GM23338 (cell line): Measurements from ENCODE around the gene SYCP2. TPM values are rescaled to one million over a fixed set of nuclear protein-coding genes. Genes with fewer than 3 reads are reported as not detected.

Experiments
- ATAC-seq: fragments of 200-7000 bp; cut with Tn5 transposase; 3 replicates; pipeline ENCODE4 v1.9.1; 2020
- DNase-seq: peaks from one replicate; pipeline ENCODE4 v3.0.0-alpha.2; 2015; ENCODE audit warnings: low spot score
- H2AFZ ChIP-seq: fragments of 200-600 bp; sonication (generic); 2 replicates; pipeline ENCODE4 v1.8.0; 2016; ENCODE audit warnings: antibody characterized with exemption, mild to moderate bottlenecking, moderate library complexity
- H3F3A ChIP-seq: fragments of 200-600 bp; sonication (generic); replicated peaks from 2 replicates; pipeline ENCODE4 v1.8.0; 2017; ENCODE audit warnings: antibody characterized with exemption, mixed run types, low read depth
- H3K27ac ChIP-seq: fragments of 200-600 bp; sonication (generic); 2 replicates; pipeline ENCODE4 v1.6.1; 2016; ENCODE audit warnings: low read depth
- H3K27me3 ChIP-seq: fragments of 200-600 bp; sonication (generic); 2 replicates; pipeline ENCODE4 v1.8.0; 2016; ENCODE audit warnings: mild to moderate bottlenecking, mixed run types, moderate library complexity; ENCODE audit not compliant: insufficient read depth
- H3K36me3 ChIP-seq: fragments of 200-600 bp; sonication (generic); 2 replicates; pipeline ENCODE4 v1.8.0; 2016; ENCODE audit warnings: mild to moderate bottlenecking; ENCODE audit not compliant: insufficient read depth
- H3K4me1 ChIP-seq: fragments of 200-600 bp; sonication (generic); 2 replicates; pipeline ENCODE4 v1.8.0; 2016; ENCODE audit warnings: mild to moderate bottlenecking, moderate library complexity; ENCODE audit not compliant: insufficient read depth
- H3K4me2 ChIP-seq: fragments of 200-600 bp; sonication (generic); 2 replicates; pipeline ENCODE4 v1.7.1; 2017; ENCODE audit warnings: mixed run types
- H3K4me3 ChIP-seq: fragments of 200-600 bp; sonication (generic); 2 replicates; pipeline ENCODE4 v1.6.1; 2016; ENCODE audit warnings: mixed run types
- H3K79me2 ChIP-seq: fragments of 200-600 bp; sonication (generic); replicated peaks from 2 replicates; pipeline ENCODE4 v1.8.0; 2017; ENCODE audit warnings: mild to moderate bottlenecking; ENCODE audit not compliant: insufficient read depth
- H3K9me2 ChIP-seq: fragments of 200-600 bp; sonication (generic); 2 replicates; pipeline ENCODE4 v1.8.0; 2017; ENCODE audit not compliant: insufficient read depth
- H4K20me1 ChIP-seq: fragments of 200-600 bp; sonication (generic); replicated peaks from 2 replicates; pipeline ENCODE4 v1.8.0; 2017; ENCODE audit warnings: mild to moderate bottlenecking; ENCODE audit not compliant: insufficient read depth
- H3K27ac Mint-ChIP-seq: 2 replicates; pipeline ENCODE4 v1.8.0; 2020; ENCODE audit warnings: inconsistent platforms, mild to moderate bottlenecking, moderate library complexity, mixed read lengths
- H3K27me3 Mint-ChIP-seq: 3 replicates; pipeline ENCODE4 v1.8.0; 2022; ENCODE audit warnings: low read depth, mild to moderate bottlenecking, moderate library complexity, mixed read lengths, inconsistent platforms; ENCODE audit not compliant: insufficient read depth, poor library complexity
- H3K36me3 Mint-ChIP-seq: 3 replicates; pipeline ENCODE4 v1.8.0; 2021; ENCODE audit warnings: low read depth, mild to moderate bottlenecking, inconsistent platforms, moderate library complexity, mixed read lengths
- H3K4me1 Mint-ChIP-seq: 3 replicates; pipeline ENCODE4 v1.8.0; 2020; ENCODE audit warnings: mild to moderate bottlenecking, inconsistent platforms, mixed read lengths
- H3K4me3 Mint-ChIP-seq: 3 replicates; pipeline ENCODE4 v1.8.0; 2021; ENCODE audit warnings: moderate library complexity, mild to moderate bottlenecking, inconsistent platforms, mixed read lengths
- H3K9me3 Mint-ChIP-seq: 3 replicates; pipeline ENCODE4 v1.8.0; 2020; ENCODE audit warnings: moderate library complexity, mild to moderate bottlenecking, inconsistent platforms, mixed read lengths
- CREB1 ChIP-seq: fragments of 250-450 bp; sonication (Bioruptor Pico); IDR thresholded peaks from 2 replicates; pipeline ENCODE4 v1.5.0; 2020; ENCODE audit warnings: low read depth, mild to moderate bottlenecking, moderate library complexity
- CTCF ChIP-seq, 2 experiments: fragments of 200-600 bp in 1 of 2; sonication (generic) in 1 of 2; conservative IDR thresholded peaks; 2 replicates each; pipeline versions ENCODE4 v1.5.1 to v1.6.1; 2016 to 2017; ENCODE audit warnings: antibody characterized with exemption in 2 of 2, low read depth in 2 of 2, mild to moderate bottlenecking in 2 of 2, moderate library complexity in 1 of 2
- ETS1 ChIP-seq: IDR thresholded peaks from 2 replicates; pipeline ENCODE4 v1.6.1; 2016; ENCODE audit warnings: antibody characterized with exemption
- EZH2 ChIP-seq: fragments of 200-600 bp; sonication (generic); IDR thresholded peaks from one replicate; pipeline ENCODE4 v1.8.0; 2017; ENCODE audit warnings: antibody characterized with exemption, mild to moderate bottlenecking, low read depth; ENCODE audit not compliant: unreplicated experiment
- EZH2phosphoT487 ChIP-seq: fragments of 200-600 bp; sonication (generic); IDR thresholded peaks from one replicate; pipeline ENCODE4 v1.8.1; 2018; ENCODE audit warnings: antibody characterized with exemption; ENCODE audit not compliant: unreplicated experiment
- JUNB ChIP-seq: IDR thresholded peaks from one replicate; pipeline ENCODE4 v1.6.1; 2016; ENCODE audit warnings: antibody characterized with exemption; ENCODE audit not compliant: unreplicated experiment
- NANOG ChIP-seq: IDR thresholded peaks from 2 replicates; pipeline ENCODE4 v1.6.1; 2016; ENCODE audit warnings: antibody characterized with exemption, borderline replicate concordance
- POLR2AphosphoS5 ChIP-seq: IDR thresholded peaks from 2 replicates; pipeline ENCODE4 v1.6.1; 2016; ENCODE audit warnings: antibody characterized with exemption, low read depth
- REST ChIP-seq: IDR thresholded peaks from one replicate; pipeline ENCODE4 v1.6.1; 2018; ENCODE audit warnings: antibody characterized with exemption; ENCODE audit not compliant: unreplicated experiment
- STAT1 ChIP-seq: IDR thresholded peaks from one replicate; pipeline ENCODE4 v1.6.1; 2016; ENCODE audit warnings: antibody characterized with exemption; ENCODE audit not compliant: unreplicated experiment
- ZNF114 ChIP-seq: fragments of 250-450 bp; sonication (Bioruptor Pico); IDR thresholded peaks from 2 replicates; pipeline ENCODE4 v1.5.0; 2020; ENCODE audit warnings: mild to moderate bottlenecking, moderate library complexity
- ZNF331 ChIP-seq: fragments of 250-450 bp; sonication (Bioruptor Pico); IDR thresholded peaks from 2 replicates; pipeline ENCODE4 v1.5.0; 2020; ENCODE audit warnings: low read depth, mild to moderate bottlenecking, moderate library complexity
- ZNF462 ChIP-seq: fragments of 250-450 bp; sonication (Bioruptor Pico); IDR thresholded peaks from 2 replicates; pipeline ENCODE4 v1.5.0; 2020; ENCODE audit warnings: mild to moderate bottlenecking, moderate library complexity
- polyA plus RNA-seq: library from polyadenylated mRNA; unstranded; fragments of >200 nt; fragmentation: Nextera tagmentation; extraction: Ambion mirVana; gene quantifications from 2 replicates; pipeline ENCODE4 v1.2.1, GENCODE V29; 2016
- total RNA-seq: library from RNA; depleted of rRNA; stranded (reverse); fragments of >200 nt; shearing (Covaris generic); gene quantifications from 2 replicates; pipeline ENCODE4 v1.2.3, GENCODE V29; 2014

SYCP2 gene
- total and polyA plus RNA-seq, 2 experiments from 2014 or later: 0.50 to 2.1 TPM

- Histone ChIP-seq H3K36me3 (no peaks in the 10 kb centered on the region), H3K79me2 (no peaks in the 10 kb centered on the region), H4K20me1 (no peaks in the 10 kb centered on the region), H3K4me3 (no peak overlapping the region), H2AFZ (no peak overlapping the region), H3F3A (no peaks in the 10 kb centered on the region), H3K9me2 (no peaks in the 10 kb centered on the region), H3K4me1 (no peaks in the 10 kb centered on the region; the same call in 1 of the 2 replicates), H3K27me3 (no peaks in the 10 kb centered on the region), H3K27ac (no peak overlapping the region), H3K4me2 (no peak overlapping the region)
- no peak for TF ChIP-seq EZH2phosphoT487
- no peak for TF ChIP-seq ZNF462 (CRISPR knock-in tag)
- no peak for TF ChIP-seq NANOG
- TF ChIP-seq CTCF (conservative IDR thresholded peaks at IDR 0.05; ENCODE audit: low read depth in 2 of 2): no peak
- no peak for TF ChIP-seq ZNF331
- TF ChIP-seq ZNF114 (CRISPR knock-in tag): no peak
- TF ChIP-seq JUNB: no peak
- no peak for TF ChIP-seq POLR2AphosphoS5
- TF ChIP-seq ETS1: no peak
- TF ChIP-seq STAT1: no peak
- no peak for TF ChIP-seq REST
- no peak for TF ChIP-seq CREB1 (CRISPR knock-in tag)
- no peak for TF ChIP-seq EZH2
- H3K36me3 Mint-ChIP-seq: no peaks in the 10 kb centered on the region
- H3K9me3 Mint-ChIP-seq: no peaks in the 10 kb centered on the region
- no peak for ATAC-seq
- no peak for DNase-seq
- no peak overlapping the region for H3K27ac Mint-ChIP-seq
- no peak overlapping the region for H3K4me3 Mint-ChIP-seq
- no peaks in the 10 kb centered on the region for H3K27me3 Mint-ChIP-seq
- peaks cover 9% of the 10 kb centered on the region; the same call in 2 of the 3 replicates for H3K4me1 Mint-ChIP-seq
Observed at GRCh38 chr20:59920944-59921343, 12.5 kb downstream of the SYCP2 start.
